Measurements from ENCODE around the gene TMEM40.
"Not testable (repeated sequence)": the region's sequence is repeated elsewhere in the genome, so short reads cannot be mapped to it uniquely, and the experiment has no call there.

Gene TMEM40

GRCh38 chr3:12702501-12702900 is 56.6 kb downstream of the TMEM40 start:
- Histone ChIP-seq H3K27me3 (no peaks in the 10 kb centered on the region), H3K9me3 (no peaks in the 10 kb centered on the region), H3K4me3 (ENCODE audit: low read depth, low read length) (no peak overlapping the region), H3K36me3 (no peaks in the 10 kb centered on the region), H3K4me1 (no peaks in the 10 kb centered on the region)
- no peak for TF ChIP-seq CTCF (IDR thresholded peaks at IDR 0.05; ENCODE audit: low read depth, low read length)
- no peak for DNase-seq

GRCh38 chr3:12701601-12702000 is 57.5 kb downstream of the TMEM40 start:
- H3K4me3 ChIP-seq (ENCODE audit: low read depth, low read length); H3K27me3 ChIP-seq; H3K9me3 ChIP-seq; H3K4me1 ChIP-seq; H3K36me3 ChIP-seq; DNase-seq: not testable (repeated sequence)

GRCh38 chr3:12700800-12701199 is 58.3 kb downstream of the TMEM40 start:
- Histone ChIP-seq H3K36me3 (no peaks in the 10 kb centered on the region), H3K4me1 (no peaks in the 10 kb centered on the region), H3K9me3 (no peaks in the 10 kb centered on the region), H3K27me3 (no peaks in the 10 kb centered on the region), H3K4me3 (ENCODE audit: low read depth, low read length) (no peak overlapping the region)
- no peak for TF ChIP-seq CTCF (IDR thresholded peaks at IDR 0.05; ENCODE audit: low read depth, low read length)
- DNase-seq = no peak

- Histone ChIP-seq H3K9me3 (no peaks in the 10 kb centered on the region), H3K4me1 (no peaks in the 10 kb centered on the region), H3K27me3 (no peaks in the 10 kb centered on the region), H3K36me3 (no peaks in the 10 kb centered on the region), H3K4me3 (ENCODE audit: low read depth, low read length) (no peak overlapping the region)
- DNase-seq = no peak
- no peak for TF ChIP-seq CTCF (IDR thresholded peaks at IDR 0.05; ENCODE audit: low read depth, low read length)
Measured at GRCh38 chr3:12695916-12696315, 63.1 kb downstream of the TMEM40 start.

- Histone ChIP-seq H3K4me3 (ENCODE audit: low read depth, low read length) (no peak overlapping the region), H3K9me3 (no peaks in the 10 kb centered on the region), H3K27me3 (no peaks in the 10 kb centered on the region), H3K4me1 (no peaks in the 10 kb centered on the region), H3K36me3 (no peaks in the 10 kb centered on the region)
- no peak for TF ChIP-seq CTCF (IDR thresholded peaks at IDR 0.05; ENCODE audit: low read depth, low read length)
- no peak for DNase-seq
Measured at GRCh38 chr3:12695112-12695511, 63.9 kb downstream of the TMEM40 start.

GRCh38 chr3:12692444-12692843 is 66.6 kb downstream of the TMEM40 start:
- no peak overlapping the region for H3K4me3 ChIP-seq (ENCODE audit: low read depth, low read length)
- no peak for DNase-seq
- TF ChIP-seq CTCF (IDR thresholded peaks at IDR 0.05; ENCODE audit: low read depth, low read length) = no peak
- H3K36me3 ChIP-seq = no peaks in the 10 kb centered on the region
- H3K4me1 ChIP-seq = no peaks in the 10 kb centered on the region
- H3K9me3 ChIP-seq = no peaks in the 10 kb centered on the region
- no peaks in the 10 kb centered on the region for H3K27me3 ChIP-seq
